Measurements from ENCODE around the gene DEK. TPM values are rescaled to one million over a fixed set of nuclear protein-coding genes. Genes with fewer than 3 reads are reported as not detected.
A peak's percentile ranks its signal among the peaks of the same experiment; 100 is the strongest.

The DEK gene
- polyA plus RNA-seq, 1 of the 3 experiments (the other 2 are of a cell fraction), result 34.2 TPM

- Histone ChIP-seq H3K27ac (ENCODE audit: low read depth in 2 of 2, low read length in 1 of 2) (peak overlapping the region in 1 of 2 experiments; percentile 63; a peak in 2 of 4 replicates), H2AFZ (ENCODE audit: low read depth) (no peak overlapping the region), H3K9ac (no peak overlapping the region), H3K9me3 (no peaks in the 10 kb centered on the region), H3K36me3 (replicated peaks in 1 of 2; ENCODE audit: control insufficient read depth in 1 of 2, insufficient read depth in 2 of 2, low read length in 1 of 2) (peaks cover 58 to 65% of the 10 kb centered on the region in 2 experiments), H3K4me3 (ENCODE audit: low read depth in 2 of 2, low read length in 1 of 2) (no peak overlapping the region), H3K27me3 (ENCODE audit: insufficient read depth) (no peaks in the 10 kb centered on the region), H3K4me2 (no peak overlapping the region), H3F3A (replicated peaks; ENCODE audit: insufficient read depth) (peaks cover 27% of the 10 kb centered on the region), H3K9me2 (no peaks in the 10 kb centered on the region), H3K79me2 (ENCODE audit: insufficient read depth) (peaks cover 74% of the 10 kb centered on the region), H4K20me1 (ENCODE audit: insufficient read depth) (no peaks in the 10 kb centered on the region), H3K4me1 (ENCODE audit: control insufficient read depth in 1 of 2, insufficient read depth in 2 of 2, low read depth in 1 of 2, low read length in 1 of 2) (no peaks in the 10 kb centered on the region)
- POLR2A ChIA-PET, result no interaction called here
- WGBS (ENCODE audit: low lambda C conversion rate), result 89% methylated on average over 1 of the region's 1 CpG
- no peak for DNase-seq
- no peak for TF ChIP-seq FOXM1 (IDR thresholded peaks at IDR 0.05; ENCODE audit: low read depth)
- TF ChIP-seq RFX5 (IDR thresholded peaks at IDR 0.05; ENCODE audit: low read length), result no peak
- no peak for TF ChIP-seq ZBTB33 (IDR thresholded peaks at IDR 0.05; ENCODE audit: borderline replicate concordance, low read depth)
- TF ChIP-seq MXI1 (IDR thresholded peaks at IDR 0.05; ENCODE audit: low read depth, low read length), result no peak
- TF ChIP-seq NFIC (IDR thresholded peaks at IDR 0.05; ENCODE audit: borderline replicate concordance), result no peak
- TF ChIP-seq, protein P1, sequence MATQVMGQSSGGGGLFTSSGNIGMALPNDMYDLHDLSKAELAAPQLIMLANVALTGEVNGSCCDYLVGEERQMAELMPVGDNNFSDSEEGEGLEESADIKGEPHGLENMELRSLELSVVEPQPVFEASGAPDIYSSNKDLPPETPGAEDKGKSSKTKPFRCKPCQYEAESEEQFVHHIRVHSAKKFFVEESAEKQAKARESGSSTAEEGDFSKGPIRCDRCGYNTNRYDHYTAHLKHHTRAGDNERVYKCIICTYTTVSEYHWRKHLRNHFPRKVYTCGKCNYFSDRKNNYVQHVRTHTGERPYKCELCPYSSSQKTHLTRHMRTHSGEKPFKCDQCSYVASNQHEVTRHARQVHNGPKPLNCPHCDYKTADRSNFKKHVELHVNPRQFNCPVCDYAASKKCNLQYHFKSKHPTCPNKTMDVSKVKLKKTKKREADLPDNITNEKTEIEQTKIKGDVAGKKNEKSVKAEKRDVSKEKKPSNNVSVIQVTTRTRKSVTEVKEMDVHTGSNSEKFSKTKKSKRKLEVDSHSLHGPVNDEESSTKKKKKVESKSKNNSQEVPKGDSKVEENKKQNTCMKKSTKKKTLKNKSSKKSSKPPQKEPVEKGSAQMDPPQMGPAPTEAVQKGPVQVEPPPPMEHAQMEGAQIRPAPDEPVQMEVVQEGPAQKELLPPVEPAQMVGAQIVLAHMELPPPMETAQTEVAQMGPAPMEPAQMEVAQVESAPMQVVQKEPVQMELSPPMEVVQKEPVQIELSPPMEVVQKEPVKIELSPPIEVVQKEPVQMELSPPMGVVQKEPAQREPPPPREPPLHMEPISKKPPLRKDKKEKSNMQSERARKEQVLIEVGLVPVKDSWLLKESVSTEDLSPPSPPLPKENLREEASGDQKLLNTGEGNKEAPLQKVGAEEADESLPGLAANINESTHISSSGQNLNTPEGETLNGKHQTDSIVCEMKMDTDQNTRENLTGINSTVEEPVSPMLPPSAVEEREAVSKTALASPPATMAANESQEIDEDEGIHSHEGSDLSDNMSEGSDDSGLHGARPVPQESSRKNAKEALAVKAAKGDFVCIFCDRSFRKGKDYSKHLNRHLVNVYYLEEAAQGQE (IDR thresholded peaks at IDR 0.05; ENCODE audit: low read depth, low read length), result no peak
- TF ChIP-seq, protein P2, sequence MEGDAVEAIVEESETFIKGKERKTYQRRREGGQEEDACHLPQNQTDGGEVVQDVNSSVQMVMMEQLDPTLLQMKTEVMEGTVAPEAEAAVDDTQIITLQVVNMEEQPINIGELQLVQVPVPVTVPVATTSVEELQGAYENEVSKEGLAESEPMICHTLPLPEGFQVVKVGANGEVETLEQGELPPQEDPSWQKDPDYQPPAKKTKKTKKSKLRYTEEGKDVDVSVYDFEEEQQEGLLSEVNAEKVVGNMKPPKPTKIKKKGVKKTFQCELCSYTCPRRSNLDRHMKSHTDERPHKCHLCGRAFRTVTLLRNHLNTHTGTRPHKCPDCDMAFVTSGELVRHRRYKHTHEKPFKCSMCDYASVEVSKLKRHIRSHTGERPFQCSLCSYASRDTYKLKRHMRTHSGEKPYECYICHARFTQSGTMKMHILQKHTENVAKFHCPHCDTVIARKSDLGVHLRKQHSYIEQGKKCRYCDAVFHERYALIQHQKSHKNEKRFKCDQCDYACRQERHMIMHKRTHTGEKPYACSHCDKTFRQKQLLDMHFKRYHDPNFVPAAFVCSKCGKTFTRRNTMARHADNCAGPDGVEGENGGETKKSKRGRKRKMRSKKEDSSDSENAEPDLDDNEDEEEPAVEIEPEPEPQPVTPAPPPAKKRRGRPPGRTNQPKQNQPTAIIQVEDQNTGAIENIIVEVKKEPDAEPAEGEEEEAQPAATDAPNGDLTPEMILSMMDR (IDR thresholded peaks at IDR 0.05), result no peak
- TF ChIP-seq TEAD4 (IDR thresholded peaks at IDR 0.05; ENCODE audit: borderline replicate concordance, insufficient read depth), result no peak
- no peak for TF ChIP-seq RAD21 (IDR thresholded peaks at IDR 0.05; ENCODE audit: low read length)
- TF ChIP-seq ELF1 (IDR thresholded peaks at IDR 0.05), result no peak
- no peak for TF ChIP-seq NRF1 (IDR thresholded peaks at IDR 0.05; ENCODE audit: low read depth, low read length)
- TF ChIP-seq EZH2phosphoT487 (IDR thresholded peaks at IDR 0.05; ENCODE audit: borderline replicate concordance, low read depth), result no peak
- CTCF ChIA-PET, result interaction anchor here (0.9 to 1.0 kb wide), 2 partner anchors 21 to 82 kb away, joined by 3 to 4 read pairs; no protein-coding TSS in a partner anchor
Measured at GRCh38 chr6:18241208-18242038, 22.9 kb downstream of the DEK start.

Data from SK-N-SH (cell line).